Uterus (tissue), 4 donors: ENCODE results near the gene MAML2. TPM values are rescaled to one million over a fixed set of nuclear protein-coding genes. Genes with fewer than 3 reads are reported as not detected.

Experiments used
- DNase-seq, 2 donors: peaks; one replicate each; pipeline ENCODE4 v3.0.0-alpha.2; 2019 to 2020
- H3K27ac ChIP-seq, 2 donors: fragments of 200-600 bp; sonication (generic); 1 replicate in 1 of 2; 2 replicates in 1 of 2; pipeline ENCODE4 v1.5.1; 2016 to 2018
- H3K27me3 ChIP-seq, 2 donors: fragments of 200-600 bp; sonication (generic); one replicate each; pipeline ENCODE4 v1.5.1; 2018 to 2019; ENCODE audit warnings: control low read depth in 1 of 2
- H3K36me3 ChIP-seq, 2 donors: fragments of 200-600 bp; sonication (generic); one replicate each; pipeline ENCODE4 v1.5.1; 2019; ENCODE audit warnings: control low read depth in 1 of 2
- H3K4me1 ChIP-seq, 2 donors: fragments of 200-600 bp; sonication (generic); one replicate each; pipeline ENCODE4 v1.5.1; 2018 to 2019; ENCODE audit warnings: control low read depth in 1 of 2
- H3K4me3 ChIP-seq, 2 donors: fragments of 200-600 bp; sonication (generic); 1 replicate in 1 of 2; 2 replicates in 1 of 2; pipeline ENCODE4 v1.5.1; 2018 to 2019; ENCODE audit warnings: mild to moderate bottlenecking in 1 of 2
- H3K9me3 ChIP-seq, 2 donors: fragments of 200-600 bp; sonication (generic); one replicate each; pipeline ENCODE4 v1.5.1; 2019; ENCODE audit warnings: control low read depth in 1 of 2
- POLR2A ChIP-seq, 2 donors: fragments of 450-650 bp; IDR thresholded peaks; one replicate each; pipeline ENCODE4 v1.6.1; 2016; ENCODE audit warnings: antibody characterized with exemption in 2 of 2, mild to moderate bottlenecking in 1 of 2, moderate library complexity in 1 of 2
- intact Hi-C: fragments of 100-400 bp; cut with DNase I; formaldehyde crosslinking; loops from one replicate; pipeline ENCODE4 v1.15.1; 2023; ENCODE audit warnings: low total_unique reads
- total RNA-seq, 4 donors: library from RNA; depleted of rRNA in 3 of 4; stranded (reverse); fragments of >200 nt in 3 of 4; gene quantifications; one replicate each; pipeline versions ENCODE4 v1.1.0 to v1.2.4, GENCODE V29; 2014 to 2023
- TF ChIP-seq, protein P1 (sequence below), 4 experiments: fragments of 200-600 bp in 2 of 4; fragments of 450-650 bp in 2 of 4; sonication (generic) in 2 of 4; IDR thresholded peaks; one replicate each; pipeline ENCODE4 v1.5.1; 2016 to 2019; ENCODE audit warnings: antibody characterized with exemption in 4 of 4, mild to moderate bottlenecking in 2 of 4, moderate library complexity in 1 of 4
- donor health status: DM: yes; HTN: yes; CAD: no.

The MAML2 gene
- total RNA-seq, 4 donors from 2014 or later, result 8.2 to 35.9 (median 19.8) TPM

DNA sequence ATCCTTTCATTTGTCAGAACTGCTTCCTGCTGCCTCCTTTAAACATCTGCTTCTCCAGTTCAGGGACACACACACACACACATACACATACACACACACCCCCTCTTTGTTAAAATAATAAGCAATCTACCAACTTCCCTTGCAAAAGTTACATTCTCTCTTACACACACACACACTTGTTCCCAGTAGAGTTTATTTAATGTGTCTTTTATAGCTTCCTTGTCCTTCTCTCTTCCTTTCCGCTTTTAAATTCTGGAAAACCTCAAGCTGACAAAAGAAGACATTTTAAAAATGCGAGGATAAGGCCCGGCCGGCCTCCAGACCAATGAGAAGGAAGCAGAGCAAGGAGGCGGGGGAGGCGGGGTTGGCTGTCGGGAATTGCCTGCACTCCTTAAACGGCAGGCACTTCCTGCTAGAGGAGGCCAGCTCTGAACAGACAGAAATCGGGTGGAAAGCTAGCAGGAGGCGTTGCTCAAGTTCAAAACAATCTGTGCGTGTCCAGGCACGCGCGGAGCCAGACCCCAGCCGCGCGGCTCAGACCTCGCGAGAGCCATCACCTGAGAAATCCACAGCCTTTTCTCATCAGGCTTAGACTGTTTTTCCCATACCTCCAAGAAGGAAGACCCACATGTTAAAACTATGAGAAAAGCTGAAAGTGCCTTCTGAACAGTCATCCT is 99.9 kb downstream of the MAML2 start:
- H3K27me3 ChIP-seq, result no peaks in the 10 kb centered on the region
- intact Hi-C loops, result no loop called here
- H3K4me3 ChIP-seq, result peak overlapping the region; percentile 31 to 33
- H3K4me1 ChIP-seq, result peaks cover 4% of the 10 kb centered on the region in 2 donors
- peak; percentile 44 to 47 for TF ChIP-seq POLR2A (IDR thresholded peaks at IDR 0.05)
- TF ChIP-seq, protein P1, sequence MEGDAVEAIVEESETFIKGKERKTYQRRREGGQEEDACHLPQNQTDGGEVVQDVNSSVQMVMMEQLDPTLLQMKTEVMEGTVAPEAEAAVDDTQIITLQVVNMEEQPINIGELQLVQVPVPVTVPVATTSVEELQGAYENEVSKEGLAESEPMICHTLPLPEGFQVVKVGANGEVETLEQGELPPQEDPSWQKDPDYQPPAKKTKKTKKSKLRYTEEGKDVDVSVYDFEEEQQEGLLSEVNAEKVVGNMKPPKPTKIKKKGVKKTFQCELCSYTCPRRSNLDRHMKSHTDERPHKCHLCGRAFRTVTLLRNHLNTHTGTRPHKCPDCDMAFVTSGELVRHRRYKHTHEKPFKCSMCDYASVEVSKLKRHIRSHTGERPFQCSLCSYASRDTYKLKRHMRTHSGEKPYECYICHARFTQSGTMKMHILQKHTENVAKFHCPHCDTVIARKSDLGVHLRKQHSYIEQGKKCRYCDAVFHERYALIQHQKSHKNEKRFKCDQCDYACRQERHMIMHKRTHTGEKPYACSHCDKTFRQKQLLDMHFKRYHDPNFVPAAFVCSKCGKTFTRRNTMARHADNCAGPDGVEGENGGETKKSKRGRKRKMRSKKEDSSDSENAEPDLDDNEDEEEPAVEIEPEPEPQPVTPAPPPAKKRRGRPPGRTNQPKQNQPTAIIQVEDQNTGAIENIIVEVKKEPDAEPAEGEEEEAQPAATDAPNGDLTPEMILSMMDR (IDR thresholded peaks at IDR 0.05), result no peak
- no peaks in the 10 kb centered on the region for H3K36me3 ChIP-seq
- H3K9me3 ChIP-seq, result no peaks in the 10 kb centered on the region
- peak overlapping the region; percentile 85 to 93 for H3K27ac ChIP-seq
- peak; percentile 94 to 97 for DNase-seq

DNA sequence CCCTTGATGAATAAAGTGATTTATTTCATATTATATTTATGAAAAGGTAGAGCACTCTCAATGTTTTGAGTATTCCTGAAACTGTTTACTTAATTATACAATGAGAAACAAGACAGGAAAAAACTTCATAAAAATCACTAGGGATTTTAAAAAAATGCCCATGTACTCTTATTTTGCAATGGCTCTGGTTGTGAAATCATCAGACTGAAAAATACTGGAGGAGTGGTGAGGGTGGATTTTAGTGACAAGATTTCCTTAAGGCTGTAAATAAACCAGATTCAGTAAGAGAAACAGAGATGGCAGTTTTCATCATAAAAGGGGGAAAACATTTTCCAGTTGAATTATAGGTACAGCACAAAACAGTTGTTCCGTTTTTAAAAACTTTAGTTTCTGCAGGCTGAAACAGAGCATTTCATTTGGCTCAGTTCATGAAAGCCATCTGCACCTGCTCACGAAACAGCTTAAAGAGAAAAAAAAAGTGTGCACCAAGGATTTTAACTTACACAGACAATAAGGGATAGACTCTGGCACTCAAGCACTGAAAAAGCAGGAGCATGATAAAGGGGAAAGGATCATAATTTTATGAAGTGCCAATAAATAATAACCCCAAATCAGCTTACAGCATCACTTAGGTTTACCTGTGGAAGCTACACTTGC is 100.7 kb downstream of the MAML2 start:
- no peak for TF ChIP-seq POLR2A (IDR thresholded peaks at IDR 0.05)
- TF ChIP-seq, protein P1 (IDR thresholded peaks at IDR 0.05), result no peak
- no peak for DNase-seq
- intact Hi-C loops, result no loop called here
- Histone ChIP-seq H3K27ac (peak overlapping the region; percentile 85 to 93), H3K9me3 (no peaks in the 10 kb centered on the region), H3K4me1 (peaks cover 4 to 7% of the 10 kb centered on the region in 2 donors), H3K36me3 (no peaks in the 10 kb centered on the region), H3K4me3 (no peak overlapping the region), H3K27me3 (no peaks in the 10 kb centered on the region)

DNA sequence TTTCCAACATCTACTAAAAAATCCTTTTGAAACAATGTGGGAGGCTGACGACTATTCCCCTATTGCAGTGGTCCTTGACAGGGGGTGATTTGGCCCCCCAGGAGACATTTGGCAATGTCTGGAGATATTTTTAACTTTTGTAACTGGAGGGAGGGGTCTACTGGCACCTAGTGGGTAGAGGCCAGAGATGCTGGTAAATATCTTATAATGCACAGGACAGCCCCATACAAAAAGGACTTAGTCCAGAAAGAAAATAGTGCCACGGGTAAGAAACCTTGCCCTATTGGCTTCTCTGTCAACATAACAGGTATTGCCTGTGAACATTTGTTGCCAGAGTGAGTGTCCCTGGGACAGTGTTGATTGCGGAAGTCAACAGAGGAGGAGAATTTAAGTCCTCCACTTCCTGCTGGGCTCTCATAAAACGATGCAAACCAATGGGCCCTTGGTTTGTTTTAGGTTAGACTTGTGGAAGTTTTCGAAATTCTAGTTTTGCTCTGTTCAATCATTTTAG is 101.6 kb downstream of the MAML2 start:
- no peak for TF ChIP-seq POLR2A (IDR thresholded peaks at IDR 0.05)
- TF ChIP-seq, protein P1 (IDR thresholded peaks at IDR 0.05), result no peak
- H3K9me3 ChIP-seq, result no peaks in the 10 kb centered on the region
- H3K27ac ChIP-seq, result peak overlapping the region; percentile 85 to 93
- peaks cover 4 to 7% of the 10 kb centered on the region in 2 donors for H3K4me1 ChIP-seq
- no peak for DNase-seq
- no peaks in the 10 kb centered on the region for H3K36me3 ChIP-seq
- H3K4me3 ChIP-seq, result no peak overlapping the region
- intact Hi-C loops, result no loop called here
- no peaks in the 10 kb centered on the region for H3K27me3 ChIP-seq

DNA sequence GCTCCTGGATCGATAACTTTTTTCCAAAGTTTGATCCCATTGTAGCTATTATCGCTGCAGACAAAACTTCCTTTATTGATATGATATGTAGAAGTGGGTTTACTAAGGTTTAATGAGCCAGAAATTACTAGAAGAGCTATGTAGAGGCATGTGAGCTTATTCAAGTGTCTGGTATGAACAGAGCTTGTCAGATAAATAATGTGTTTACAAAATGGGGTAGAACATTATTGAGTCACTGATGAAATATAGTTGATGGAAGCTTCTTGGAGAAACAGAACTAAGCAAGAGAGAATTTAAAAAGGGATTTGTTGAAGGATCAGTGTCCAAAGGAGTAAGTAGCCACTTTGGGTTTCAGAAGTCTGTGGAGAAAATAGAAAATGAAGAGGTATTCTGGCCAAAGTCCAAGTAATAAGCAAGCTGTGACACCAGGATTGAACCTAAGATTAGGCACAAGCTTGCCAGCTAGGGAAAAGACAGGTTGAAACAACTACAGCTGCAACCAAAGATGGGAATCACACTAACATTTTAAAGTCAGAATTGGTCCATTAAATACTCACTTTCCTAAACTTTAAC is 104.3 kb downstream of the MAML2 start:
- intact Hi-C loops, result no loop called here
- TF ChIP-seq POLR2A (IDR thresholded peaks at IDR 0.05), result no peak
- TF ChIP-seq, protein P1 (IDR thresholded peaks at IDR 0.05), result no peak
- peaks cover 4 to 7% of the 10 kb centered on the region in 2 donors for H3K4me1 ChIP-seq

More for the DNA sequence above, 104.3 kb downstream of the MAML2 start:
- Histone ChIP-seq H3K4me3 (no peak overlapping the region), H3K9me3 (no peaks in the 10 kb centered on the region), H3K27me3 (no peaks in the 10 kb centered on the region), H3K27ac (peak overlapping the region; percentile 55 to 82), H3K36me3 (no peaks in the 10 kb centered on the region)
- DNase-seq, result no peak
